Measurements from ENCODE around the gene TUBA3D. TPM values are rescaled to one million over a fixed set of nuclear protein-coding genes. Genes with fewer than 3 reads are reported as not detected.
"Not testable (repeated sequence)": the region's sequence is repeated elsewhere in the genome, so short reads cannot be mapped to it uniquely, and the experiment has no call there.

Gene TUBA3D
- total and polyA plus RNA-seq, 2 of the 13 experiments (the other 11 are each of a cell fraction or from before 2014, with no cell fraction given): not detected

DNA sequence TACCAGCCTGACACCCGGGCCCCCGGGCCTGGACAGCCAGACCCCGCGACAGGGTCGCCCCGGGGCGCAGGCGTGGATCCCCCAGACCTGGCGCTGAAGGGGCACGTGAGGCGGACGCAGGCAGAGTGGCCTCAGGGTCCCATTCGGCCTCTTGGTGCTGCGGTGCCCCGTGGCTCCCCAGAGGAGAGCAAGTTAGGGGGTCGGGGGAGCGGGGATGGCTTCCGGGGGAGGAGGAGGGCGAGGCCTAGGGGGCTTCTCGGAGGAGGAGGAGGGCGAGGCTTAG lies 30.5 kb upstream of the TUBA3D start:
- H3K4me1 ChIP-seq (ENCODE audit: insufficient read depth, low read length); H3K27ac ChIP-seq (ENCODE audit: extremely low read length, insufficient read depth, low read length); ATAC-seq; POLR2A ChIA-PET; H2AFZ ChIP-seq (ENCODE audit: low read length); in situ Hi-C loops (cut with HindIII; ENCODE audit: extremely low pct_ligation_motif_present, low pct_unique_long_range_greater_than_20kb); H3K4me2 ChIP-seq (ENCODE audit: low read depth, low read length); H3K9me3 ChIP-seq (ENCODE audit: low read length); DNase-seq (ENCODE audit: low spot score); FAIRE-seq; intact Hi-C loops (cut with micrococcal nuclease; ENCODE audit: unreplicated experiment); H3K4me3 ChIP-seq (replicated peaks in 1 of 3; ENCODE audit: insufficient read depth in 1 of 3, low read depth in 2 of 3, low read length in 3 of 3); H3K9ac ChIP-seq (ENCODE audit: insufficient read depth, low read depth, low read length); H3K79me2 ChIP-seq (ENCODE audit: insufficient read depth, low read length); CTCF ChIA-PET (ENCODE audit: low intra/inter-chr PET ratio, low total read pairs); BruUV-seq (replicated peaks); H4K20me1 ChIP-seq (ENCODE audit: insufficient read depth, low read length); H3K36me3 ChIP-seq (replicated peaks in 1 of 2; ENCODE audit: control insufficient read depth in 1 of 2, insufficient read depth in 2 of 2, low read length in 2 of 2): not testable (repeated sequence)
- WGBS (ENCODE audit: low lambda C conversion rate): 54% methylated on average over 21 of the region's 21 CpGs
- H3K27me3 ChIP-seq (ENCODE audit: control insufficient read depth in 1 of 2, insufficient read depth in 2 of 2, low read length in 2 of 2): peaks cover 1 to 13% of the 10 kb centered on the region in 2 experiments; a peak in 1 of 5 replicates

DNA sequence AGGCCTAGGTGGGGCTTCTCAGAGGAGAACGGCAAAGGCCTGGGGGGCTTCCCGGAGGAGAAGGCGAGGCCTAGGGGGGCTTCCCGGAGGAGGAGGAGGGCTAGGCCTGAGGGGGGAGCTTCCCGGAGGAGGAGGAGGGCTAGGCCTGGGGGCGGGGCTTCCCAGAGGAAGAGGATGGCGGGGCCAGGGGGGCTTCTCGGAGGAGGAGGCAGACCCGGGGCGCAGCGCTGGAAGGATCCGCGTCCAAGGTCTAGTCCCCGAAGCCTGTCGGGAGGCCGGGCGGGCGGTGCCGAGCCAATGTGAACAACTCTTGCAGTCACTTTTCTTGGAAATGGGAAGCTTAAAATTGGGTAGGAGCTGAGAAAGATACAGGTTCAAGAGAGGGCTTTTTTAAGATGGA lies 30.0 kb upstream of the TUBA3D start:
- no peaks in the 10 kb centered on the region for H3K36me3 ChIP-seq (replicated peaks in 1 of 2; ENCODE audit: control insufficient read depth in 1 of 2, insufficient read depth in 2 of 2, low read length in 2 of 2)
- H3K27me3 ChIP-seq (ENCODE audit: control insufficient read depth in 1 of 2, insufficient read depth in 2 of 2, low read length in 2 of 2): peaks cover 1 to 10% of the 10 kb centered on the region in 2 experiments; a peak in 1 of 5 replicates
- in situ Hi-C loops (cut with HindIII; ENCODE audit: extremely low pct_ligation_motif_present, low pct_unique_long_range_greater_than_20kb) (no loop called here), intact Hi-C loops (cut with micrococcal nuclease; ENCODE audit: unreplicated experiment) (no loop called here)
- no peak overlapping the region for H3K9ac ChIP-seq (ENCODE audit: insufficient read depth, low read depth, low read length)
- H2AFZ ChIP-seq (ENCODE audit: low read length): no peak overlapping the region
- no peaks in the 10 kb centered on the region for H4K20me1 ChIP-seq (ENCODE audit: insufficient read depth, low read length)
- no peak for ATAC-seq
- POLR2A ChIA-PET: no interaction called here
- DNase-seq (ENCODE audit: low spot score): no peak
- H3K4me2 ChIP-seq (ENCODE audit: low read depth, low read length): no peak overlapping the region
- CTCF ChIA-PET (ENCODE audit: low intra/inter-chr PET ratio, low total read pairs): no interaction called here
- 71% methylated on average over 19 of the region's 19 CpGs for WGBS (ENCODE audit: low lambda C conversion rate)
- no peaks in the 10 kb centered on the region for H3K79me2 ChIP-seq (ENCODE audit: insufficient read depth, low read length)
- H3K4me1 ChIP-seq (ENCODE audit: insufficient read depth, low read length): no peaks in the 10 kb centered on the region
- H3K27ac ChIP-seq (ENCODE audit: extremely low read length, insufficient read depth, low read length): no peak overlapping the region
- H3K9me3 ChIP-seq (ENCODE audit: low read length): no peaks in the 10 kb centered on the region
- no peak overlapping the region for H3K4me3 ChIP-seq (replicated peaks in 1 of 3; ENCODE audit: insufficient read depth in 1 of 3, low read depth in 2 of 3, low read length in 3 of 3)
- TF ChIP-seq, protein P1, sequence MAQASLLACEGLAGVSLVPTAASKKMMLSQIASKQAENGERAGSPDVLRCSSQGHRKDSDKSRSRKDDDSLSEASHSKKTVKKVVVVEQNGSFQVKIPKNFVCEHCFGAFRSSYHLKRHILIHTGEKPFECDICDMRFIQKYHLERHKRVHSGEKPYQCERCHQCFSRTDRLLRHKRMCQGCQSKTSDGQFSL (CRISPR knock-in tag; IDR thresholded peaks at IDR 0.05): no peak
- no peak for TF ChIP-seq KDM1A (CRISPR knock-in tag; IDR thresholded peaks at IDR 0.05)
- TF ChIP-seq, protein P2, sequence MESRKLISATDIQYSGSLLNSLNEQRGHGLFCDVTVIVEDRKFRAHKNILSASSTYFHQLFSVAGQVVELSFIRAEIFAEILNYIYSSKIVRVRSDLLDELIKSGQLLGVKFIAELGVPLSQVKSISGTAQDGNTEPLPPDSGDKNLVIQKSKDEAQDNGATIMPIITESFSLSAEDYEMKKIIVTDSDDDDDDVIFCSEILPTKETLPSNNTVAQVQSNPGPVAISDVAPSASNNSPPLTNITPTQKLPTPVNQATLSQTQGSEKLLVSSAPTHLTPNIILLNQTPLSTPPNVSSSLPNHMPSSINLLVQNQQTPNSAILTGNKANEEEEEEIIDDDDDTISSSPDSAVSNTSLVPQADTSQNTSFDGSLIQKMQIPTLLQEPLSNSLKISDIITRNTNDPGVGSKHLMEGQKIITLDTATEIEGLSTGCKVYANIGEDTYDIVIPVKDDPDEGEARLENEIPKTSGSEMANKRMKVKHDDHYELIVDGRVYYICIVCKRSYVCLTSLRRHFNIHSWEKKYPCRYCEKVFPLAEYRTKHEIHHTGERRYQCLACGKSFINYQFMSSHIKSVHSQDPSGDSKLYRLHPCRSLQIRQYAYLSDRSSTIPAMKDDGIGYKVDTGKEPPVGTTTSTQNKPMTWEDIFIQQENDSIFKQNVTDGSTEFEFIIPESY (CRISPR knock-in tag; IDR thresholded peaks at IDR 0.05): no peak
- TF ChIP-seq, protein P3, sequence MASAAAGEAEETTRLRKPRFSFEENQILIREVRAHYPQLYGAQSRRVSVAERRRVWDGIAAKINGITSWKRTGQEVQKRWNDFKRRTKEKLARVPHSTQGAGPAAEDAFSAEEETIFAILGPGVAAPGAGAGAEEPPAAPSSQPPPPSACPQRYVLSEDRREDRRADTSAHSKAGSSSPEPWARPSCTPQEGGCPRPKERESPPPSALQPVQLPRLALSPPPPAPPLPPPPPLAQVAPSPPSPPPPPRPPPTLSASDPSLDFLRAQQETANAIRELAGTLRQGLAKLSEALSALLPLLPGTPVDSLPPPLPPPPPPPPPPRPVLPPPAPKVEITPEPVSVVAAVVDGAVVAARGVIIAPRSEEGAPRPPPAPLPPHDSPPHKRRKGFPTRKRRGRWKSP (CRISPR knock-in tag; IDR thresholded peaks at IDR 0.05): no peak
- no TSS peak for BruUV-seq (replicated peaks)
- FAIRE-seq: no peak

DNA sequence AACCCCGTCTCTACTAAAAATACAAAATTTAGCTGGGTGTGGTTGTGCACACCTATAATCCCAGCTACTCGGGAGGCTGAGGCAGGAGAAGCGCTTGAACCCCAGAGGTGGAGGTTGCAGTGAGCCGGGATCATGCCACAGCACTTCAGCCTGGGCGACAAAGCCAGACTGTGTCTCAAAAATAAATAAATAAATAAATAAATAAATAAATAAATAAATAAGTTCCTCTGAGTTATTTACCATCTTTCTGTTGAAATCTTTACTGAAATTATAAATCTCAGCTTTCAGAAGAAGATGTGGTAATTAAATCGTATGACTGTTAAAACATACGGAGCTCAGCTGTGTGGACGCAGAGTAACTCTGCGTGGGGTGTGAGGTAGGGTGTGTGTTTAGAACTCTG lies 27.9 kb upstream of the TUBA3D start:
- CTCF ChIA-PET (ENCODE audit: low intra/inter-chr PET ratio, low total read pairs); in situ Hi-C loops (cut with HindIII; ENCODE audit: extremely low pct_ligation_motif_present, low pct_unique_long_range_greater_than_20kb); H3K9ac ChIP-seq (ENCODE audit: insufficient read depth, low read depth, low read length): not testable (repeated sequence)

More for the DNA sequence above, 27.9 kb upstream of the TUBA3D start:
- H3K4me1 ChIP-seq (ENCODE audit: insufficient read depth, low read length); H4K20me1 ChIP-seq (ENCODE audit: insufficient read depth, low read length); BruUV-seq (replicated peaks); ATAC-seq; H3K9me3 ChIP-seq (ENCODE audit: low read length); FAIRE-seq; H3K4me3 ChIP-seq (replicated peaks in 1 of 3; ENCODE audit: insufficient read depth in 1 of 3, low read depth in 2 of 3, low read length in 3 of 3); H3K36me3 ChIP-seq (replicated peaks in 1 of 2; ENCODE audit: control insufficient read depth in 1 of 2, insufficient read depth in 2 of 2, low read length in 2 of 2); H2AFZ ChIP-seq (ENCODE audit: low read length); H3K27me3 ChIP-seq (ENCODE audit: control insufficient read depth in 1 of 2, insufficient read depth in 2 of 2, low read length in 2 of 2); intact Hi-C loops (cut with micrococcal nuclease; ENCODE audit: unreplicated experiment); H3K79me2 ChIP-seq (ENCODE audit: insufficient read depth, low read length); POLR2A ChIA-PET; DNase-seq (ENCODE audit: low spot score); H3K4me2 ChIP-seq (ENCODE audit: low read depth, low read length); H3K27ac ChIP-seq (ENCODE audit: extremely low read length, insufficient read depth, low read length): not testable (repeated sequence)
- 53% methylated on average over 8 of the region's 9 CpGs for WGBS (ENCODE audit: low lambda C conversion rate)

Data from HepG2 (cell line).